Neural progenitor cell (in vitro differentiated cells): ENCODE results near the gene LCE3B. TPM values are rescaled to one million over a fixed set of nuclear protein-coding genes. Genes with fewer than 3 reads are reported as not detected.
"Not testable (repeated sequence)": the region's sequence is repeated elsewhere in the genome, so short reads cannot be mapped to it uniquely, and the experiment has no call there.

Source experiments
- DNase-seq: peaks from one replicate; pipeline ENCODE4 v3.0.0-alpha.2; 2016; ENCODE audit warnings: low spot score
- H2AFZ ChIP-seq: fragments of 200-600 bp; sonication (generic); replicated peaks from 2 replicates; pipeline ENCODE4 v1.6.1; 2016; ENCODE audit warnings: antibody characterized with exemption
- H3F3A ChIP-seq: fragments of 200-600 bp; sonication (generic); 2 replicates; pipeline ENCODE4 v1.6.1; 2016; ENCODE audit warnings: antibody characterized with exemption, low read depth
- H3K27ac ChIP-seq: fragments of 200-600 bp; sonication (generic); 2 replicates; pipeline ENCODE4 v1.5.1; 2016; ENCODE audit warnings: mild to moderate bottlenecking
- H3K27me3 ChIP-seq: fragments of 200-600 bp; sonication (generic); 2 replicates; pipeline ENCODE4 v1.6.1; 2016; ENCODE audit warnings: mild to moderate bottlenecking, moderate library complexity
- H3K36me3 ChIP-seq: fragments of 200-600 bp; sonication (generic); 2 replicates; pipeline ENCODE4 v1.5.1; 2016
- H3K4me1 ChIP-seq: fragments of 200-600 bp; sonication (generic); 2 replicates; pipeline ENCODE4 v1.6.1; 2016; ENCODE audit warnings: mixed run types
- H3K4me2 ChIP-seq: fragments of 200-600 bp; sonication (generic); 2 replicates; pipeline ENCODE4 v1.6.1; 2016
- H3K4me3 ChIP-seq: fragments of 200-600 bp; sonication (generic); 2 replicates; pipeline ENCODE4 v1.5.1; 2016
- H3K79me2 ChIP-seq: fragments of 200-600 bp; sonication (generic); 2 replicates; pipeline ENCODE4 v1.6.1; 2016; ENCODE audit warnings: low read depth
- H3K9ac ChIP-seq: fragments of 200-600 bp; sonication (generic); 2 replicates; pipeline ENCODE4 v1.6.1; 2016
- H3K9me3 ChIP-seq: fragments of 200-600 bp; sonication (generic); 2 replicates; pipeline ENCODE4 v1.5.1; 2016; ENCODE audit warnings: low read depth
- H4K20me1 ChIP-seq: fragments of 200-600 bp; sonication (generic); 2 replicates; pipeline ENCODE4 v1.6.1; 2016; ENCODE audit warnings: low read depth
- H3K27ac Mint-ChIP-seq: 3 replicates; pipeline ENCODE4 v1.8.0; 2021; ENCODE audit warnings: mixed read lengths
- H3K27me3 Mint-ChIP-seq: 2 replicates; pipeline ENCODE4 v1.8.0; 2022; ENCODE audit warnings: low read depth, mild to moderate bottlenecking, inconsistent platforms, moderate library complexity, mixed read lengths; ENCODE audit not compliant: insufficient read depth
- H3K36me3 Mint-ChIP-seq: 3 replicates; pipeline ENCODE4 v1.8.0; 2021; ENCODE audit warnings: mixed read lengths
- H3K4me1 Mint-ChIP-seq: 3 replicates; pipeline ENCODE4 v1.8.0; 2021; ENCODE audit warnings: mixed read lengths
- H3K4me3 Mint-ChIP-seq: 3 replicates; pipeline ENCODE4 v1.8.0; 2021; ENCODE audit warnings: mild to moderate bottlenecking, moderate library complexity, mixed read lengths
- H3K9me3 Mint-ChIP-seq: 3 replicates; pipeline ENCODE4 v1.8.0; 2020; ENCODE audit warnings: mixed read lengths
- CTCF ChIP-seq: fragments of 200-600 bp; sonication (generic); IDR thresholded peaks from 2 replicates; pipeline ENCODE4 v1.5.1; 2017; ENCODE audit warnings: antibody characterized with exemption, mild to moderate bottlenecking
- EZH2 ChIP-seq: fragments of 200-600 bp; sonication (generic); IDR thresholded peaks from 2 replicates; pipeline ENCODE4 v1.6.1; 2017; ENCODE audit warnings: antibody characterized with exemption, mild to moderate bottlenecking, moderate library complexity
- EZH2phosphoT487 ChIP-seq: fragments of 200-600 bp; sonication (generic); IDR thresholded peaks from 2 replicates; pipeline ENCODE4 v1.6.1; 2017; ENCODE audit warnings: antibody characterized with exemption
- total RNA-seq: library from RNA; depleted of rRNA; stranded (reverse); fragments of >200 nt; gene quantifications from 2 replicates; pipeline ENCODE4 v1.2.3, GENCODE V29; 2015; ENCODE audit warnings: low replicate concordance

The LCE3B gene
- total RNA-seq, 1 donor from 2014 or later: not detected

- Histone ChIP-seq H3K27ac (no peak overlapping the region), H2AFZ (no peak overlapping the region), H3K79me2 (no peaks in the 10 kb centered on the region), H3F3A (no peaks in the 10 kb centered on the region), H4K20me1 (no peaks in the 10 kb centered on the region), H3K4me3 (no peak overlapping the region), H3K4me1 (no peaks in the 10 kb centered on the region), H3K27me3 (no peaks in the 10 kb centered on the region), H3K4me2 (no peak overlapping the region), H3K36me3 (no peaks in the 10 kb centered on the region), H3K9me3 (peaks cover 31% of the 10 kb centered on the region), H3K9ac (no peak overlapping the region)
- H3K4me3 Mint-ChIP-seq: no peak overlapping the region
- H3K36me3 Mint-ChIP-seq: no peaks in the 10 kb centered on the region
- peaks cover 29% of the 10 kb centered on the region for H3K9me3 Mint-ChIP-seq
- DNase-seq: no peak
- H3K27ac Mint-ChIP-seq: no peak overlapping the region
- peaks cover 8% of the 10 kb centered on the region for H3K27me3 Mint-ChIP-seq
- H3K4me1 Mint-ChIP-seq: no peaks in the 10 kb centered on the region
- TF ChIP-seq CTCF (no peak), EZH2 (no peak), EZH2phosphoT487 (no peak)
Observed at GRCh38 chr1:152577168-152577567, 36.4 kb upstream of the LCE3B start.

- H3F3A ChIP-seq, H3K36me3 ChIP-seq, H3K4me1 Mint-ChIP-seq, DNase-seq, H3K4me1 ChIP-seq, H3K27ac Mint-ChIP-seq, H3K4me3 ChIP-seq, H3K36me3 Mint-ChIP-seq, H2AFZ ChIP-seq, H3K27ac ChIP-seq, H3K27me3 ChIP-seq, H4K20me1 ChIP-seq, H3K27me3 Mint-ChIP-seq, H3K4me3 Mint-ChIP-seq, H3K9ac ChIP-seq, H3K79me2 ChIP-seq, H3K4me2 ChIP-seq: not testable (repeated sequence)
- H3K9me3 ChIP-seq: peaks cover 31% of the 10 kb centered on the region
- H3K9me3 Mint-ChIP-seq: peaks cover 24% of the 10 kb centered on the region
Observed at GRCh38 chr1:152579526-152579925, 34.1 kb upstream of the LCE3B start.

- no peak for TF ChIP-seq CTCF
- no peak for TF ChIP-seq EZH2phosphoT487
- TF ChIP-seq EZH2: no peak
- H4K20me1 ChIP-seq: no peaks in the 10 kb centered on the region
- H3K36me3 ChIP-seq: no peaks in the 10 kb centered on the region
- H3K4me2 ChIP-seq: no peak within 1 kb of the TSS
- Mint-ChIP-seq H3K9me3 (peaks cover 24% of the 10 kb centered on the region), H3K4me1 (no peaks in the 10 kb centered on the region), H3K36me3 (no peaks in the 10 kb centered on the region), H3K27ac (no peak within 1 kb of the TSS), H3K4me3 (no peak within 1 kb of the TSS), H3K27me3 (peaks cover 5% of the 10 kb centered on the region)
- H3F3A ChIP-seq: no peaks in the 10 kb centered on the region
- H3K79me2 ChIP-seq: no peaks in the 10 kb centered on the region
- H3K27ac ChIP-seq: no peak within 1 kb of the TSS
- H3K9ac ChIP-seq: no peak within 1 kb of the TSS
- DNase-seq: no peak
- H3K4me3 ChIP-seq: no peak within 1 kb of the TSS
- no peaks in the 10 kb centered on the region for H3K27me3 ChIP-seq
- no peak within 1 kb of the TSS for H2AFZ ChIP-seq
- H3K4me1 ChIP-seq: no peaks in the 10 kb centered on the region
- H3K9me3 ChIP-seq: peaks cover 31% of the 10 kb centered on the region
Observed at GRCh38 chr1:152580433-152580832, 33.2 kb upstream of the LCE3B start, which contains the start of gene LCE3D. TSS of gene LCE3D (minus strand) at chr1:152580516. CDS start at chr1:152579936, 580 bp downstream.

- H3K4me1 Mint-ChIP-seq: no peaks in the 10 kb centered on the region
- Histone ChIP-seq H3K4me1 (no peaks in the 10 kb centered on the region), H2AFZ (no peak overlapping the region), H3K79me2 (no peaks in the 10 kb centered on the region), H3F3A (no peaks in the 10 kb centered on the region), H3K9me3 (peaks cover 21% of the 10 kb centered on the region), H3K9ac (no peak overlapping the region), H3K4me2 (no peak overlapping the region), H3K36me3 (no peaks in the 10 kb centered on the region), H3K27ac (no peak overlapping the region), H3K4me3 (no peak overlapping the region), H3K27me3 (no peaks in the 10 kb centered on the region), H4K20me1 (no peaks in the 10 kb centered on the region)
- DNase-seq: no peak
- no peaks in the 10 kb centered on the region for H3K36me3 Mint-ChIP-seq
- peaks cover 5% of the 10 kb centered on the region for H3K27me3 Mint-ChIP-seq
- no peak overlapping the region for H3K27ac Mint-ChIP-seq
- TF ChIP-seq CTCF: no peak
- no peak overlapping the region for H3K4me3 Mint-ChIP-seq
- H3K9me3 Mint-ChIP-seq: peaks cover 20% of the 10 kb centered on the region
Observed at GRCh38 chr1:152582647-152583046, 31.0 kb upstream of the LCE3B start.
